ENCODE data around the gene CCDC33.

GRCh38 chr15:74212494-74212893 lies 23.6 kb upstream of the CCDC33 start:
- TF ChIP-seq ERG (CRISPR knock-in tag; IDR thresholded peaks at IDR 0.05) (no peak), CTCF (IDR thresholded peaks at IDR 0.05) (no peak)

Measured in WTC11 (cell line).